Measurements from ENCODE around the gene SIPA1L3.

- TF ChIP-seq, protein P1, sequence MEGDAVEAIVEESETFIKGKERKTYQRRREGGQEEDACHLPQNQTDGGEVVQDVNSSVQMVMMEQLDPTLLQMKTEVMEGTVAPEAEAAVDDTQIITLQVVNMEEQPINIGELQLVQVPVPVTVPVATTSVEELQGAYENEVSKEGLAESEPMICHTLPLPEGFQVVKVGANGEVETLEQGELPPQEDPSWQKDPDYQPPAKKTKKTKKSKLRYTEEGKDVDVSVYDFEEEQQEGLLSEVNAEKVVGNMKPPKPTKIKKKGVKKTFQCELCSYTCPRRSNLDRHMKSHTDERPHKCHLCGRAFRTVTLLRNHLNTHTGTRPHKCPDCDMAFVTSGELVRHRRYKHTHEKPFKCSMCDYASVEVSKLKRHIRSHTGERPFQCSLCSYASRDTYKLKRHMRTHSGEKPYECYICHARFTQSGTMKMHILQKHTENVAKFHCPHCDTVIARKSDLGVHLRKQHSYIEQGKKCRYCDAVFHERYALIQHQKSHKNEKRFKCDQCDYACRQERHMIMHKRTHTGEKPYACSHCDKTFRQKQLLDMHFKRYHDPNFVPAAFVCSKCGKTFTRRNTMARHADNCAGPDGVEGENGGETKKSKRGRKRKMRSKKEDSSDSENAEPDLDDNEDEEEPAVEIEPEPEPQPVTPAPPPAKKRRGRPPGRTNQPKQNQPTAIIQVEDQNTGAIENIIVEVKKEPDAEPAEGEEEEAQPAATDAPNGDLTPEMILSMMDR (conservative IDR thresholded peaks at IDR 0.05; ENCODE audit: low read depth, low read length), result peak; percentile 80
- TF ChIP-seq EZH2 (IDR thresholded peaks at IDR 0.05; ENCODE audit: borderline replicate concordance, low read depth, low read length, poor library complexity, severe bottlenecking), result no peak
Measured at GRCh38 chr19:38095411-38096308, 188.7 kb downstream of the SIPA1L3 start.

Data from A673 (cell line).